Neutrophil (primary cell): ENCODE measurements around the gene C1orf141.

Source experiments
- H3K27ac ChIP-seq: fragments of 200-600 bp; sonication (generic); 2 replicates; pipeline ENCODE4 v1.5.1; 2016; ENCODE audit warnings: mild to moderate bottlenecking, moderate library complexity
- H3K27me3 ChIP-seq: fragments of 200-600 bp; sonication (generic); 2 replicates; pipeline ENCODE4 v1.6.0; 2016; ENCODE audit warnings: mild to moderate bottlenecking
- H3K36me3 ChIP-seq: fragments of 200-600 bp; sonication (generic); 2 replicates; pipeline ENCODE4 v1.5.1; 2017
- H3K4me1 ChIP-seq, 2 experiments: fragments of 200-600 bp in 1 of 2; sonication (generic) in 1 of 2; 1 replicate in 1 of 2; 2 replicates in 1 of 2; pipeline versions ENCODE4 v1.5.1 to v1.6.1; 2013 to 2016; ENCODE audit warnings: low read depth in 1 of 2, low read length in 1 of 2, mild to moderate bottlenecking in 1 of 2, moderate library complexity in 1 of 2; ENCODE audit not compliant: control insufficient read depth in 1 of 2, insufficient read depth in 1 of 2
- H3K4me3 ChIP-seq, 2 experiments: fragments of 200-600 bp in 1 of 2; sonication (generic) in 1 of 2; 1 replicate in 1 of 2; 2 replicates in 1 of 2; pipeline ENCODE4 v1.5.1; 2013 to 2016; ENCODE audit warnings: low read depth in 1 of 2, low read length in 1 of 2, mild to moderate bottlenecking in 1 of 2, moderate library complexity in 1 of 2
- H3K9me3 ChIP-seq: fragments of 200-600 bp; sonication (generic); 2 replicates; pipeline ENCODE4 v1.5.1; 2016
- TF ChIP-seq, protein P1 (sequence below): fragments of 200-600 bp; sonication (generic); IDR thresholded peaks from 2 replicates; pipeline ENCODE4 v1.5.1; 2016; ENCODE audit warnings: antibody characterized with exemption

C1orf141 gene

DNA sequence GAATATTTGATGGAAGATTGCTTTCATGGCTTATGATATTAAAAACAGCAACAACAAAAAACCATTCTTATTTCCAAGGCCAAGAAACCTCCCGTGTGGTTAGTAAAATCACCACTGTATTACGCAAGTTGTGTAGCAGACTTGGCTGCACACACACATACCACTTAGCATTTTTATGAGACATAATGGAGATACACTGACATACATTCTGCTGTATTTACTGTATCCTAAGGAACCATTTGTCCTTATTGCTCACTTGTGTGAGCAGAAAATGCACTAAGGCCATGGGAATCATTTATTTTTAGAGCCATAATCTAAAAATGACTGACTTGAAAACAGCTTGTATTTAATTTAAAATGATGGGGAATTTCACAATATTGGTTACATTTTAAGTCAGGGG lies 584 bp upstream of the C1orf141 start:
- Histone ChIP-seq H3K27me3 (peaks cover 11% of the 10 kb centered on the region), H3K36me3 (no peaks in the 10 kb centered on the region), H3K4me3 (no peak overlapping the region), H3K4me1 (peaks cover 4 to 5% of the 10 kb centered on the region in 2 experiments), H3K9me3 (no peaks in the 10 kb centered on the region), H3K27ac (no peak overlapping the region)
- TF ChIP-seq, protein P1, sequence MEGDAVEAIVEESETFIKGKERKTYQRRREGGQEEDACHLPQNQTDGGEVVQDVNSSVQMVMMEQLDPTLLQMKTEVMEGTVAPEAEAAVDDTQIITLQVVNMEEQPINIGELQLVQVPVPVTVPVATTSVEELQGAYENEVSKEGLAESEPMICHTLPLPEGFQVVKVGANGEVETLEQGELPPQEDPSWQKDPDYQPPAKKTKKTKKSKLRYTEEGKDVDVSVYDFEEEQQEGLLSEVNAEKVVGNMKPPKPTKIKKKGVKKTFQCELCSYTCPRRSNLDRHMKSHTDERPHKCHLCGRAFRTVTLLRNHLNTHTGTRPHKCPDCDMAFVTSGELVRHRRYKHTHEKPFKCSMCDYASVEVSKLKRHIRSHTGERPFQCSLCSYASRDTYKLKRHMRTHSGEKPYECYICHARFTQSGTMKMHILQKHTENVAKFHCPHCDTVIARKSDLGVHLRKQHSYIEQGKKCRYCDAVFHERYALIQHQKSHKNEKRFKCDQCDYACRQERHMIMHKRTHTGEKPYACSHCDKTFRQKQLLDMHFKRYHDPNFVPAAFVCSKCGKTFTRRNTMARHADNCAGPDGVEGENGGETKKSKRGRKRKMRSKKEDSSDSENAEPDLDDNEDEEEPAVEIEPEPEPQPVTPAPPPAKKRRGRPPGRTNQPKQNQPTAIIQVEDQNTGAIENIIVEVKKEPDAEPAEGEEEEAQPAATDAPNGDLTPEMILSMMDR: no peak

DNA sequence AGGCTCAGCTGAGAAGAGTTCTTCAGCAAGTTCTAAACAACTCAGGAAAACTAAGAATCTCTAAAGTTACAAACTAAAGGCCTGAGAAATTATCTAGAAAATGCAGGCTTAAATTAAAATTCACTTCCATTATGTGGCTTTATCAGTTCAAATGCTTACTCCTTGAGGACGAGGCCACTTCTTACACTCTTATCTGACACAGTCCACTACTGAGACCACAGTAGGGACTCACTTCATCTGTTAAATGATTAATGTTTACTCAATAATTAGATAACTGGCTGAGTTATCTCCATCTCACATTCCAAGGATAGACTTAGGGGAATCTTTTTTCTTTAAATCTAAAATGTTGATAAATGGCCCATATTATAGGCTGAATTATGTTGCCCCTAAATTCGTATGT lies 1.6 kb downstream of the C1orf141 start:
- no peak overlapping the region for H3K27ac ChIP-seq
- no peaks in the 10 kb centered on the region for H3K9me3 ChIP-seq
- H3K27me3 ChIP-seq: peaks cover 11% of the 10 kb centered on the region
- H3K4me1 ChIP-seq: peaks cover 4 to 5% of the 10 kb centered on the region in 2 experiments
- TF ChIP-seq, protein P1: no peak
- H3K4me3 ChIP-seq: no peak overlapping the region
- no peaks in the 10 kb centered on the region for H3K36me3 ChIP-seq

DNA sequence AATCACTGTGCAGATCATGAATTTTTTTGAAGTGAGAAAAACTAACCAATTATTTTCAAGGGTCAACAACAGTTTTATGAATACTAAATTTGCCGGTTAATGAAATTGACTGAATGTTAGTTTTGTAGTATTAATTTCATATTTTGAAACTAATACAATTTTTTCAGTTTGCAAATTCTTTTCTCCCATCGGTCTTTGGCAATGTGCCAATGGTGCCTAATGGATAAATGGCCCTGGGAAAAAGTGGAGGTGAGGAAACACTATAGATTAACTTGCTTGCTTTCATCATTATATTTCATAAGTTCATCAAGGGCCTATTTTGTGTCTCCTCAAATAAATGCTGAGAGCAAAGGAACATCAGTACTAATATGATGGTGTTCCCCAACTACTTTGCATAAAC lies 4.1 kb downstream of the C1orf141 start:
- no peak overlapping the region for H3K4me3 ChIP-seq
- no peaks in the 10 kb centered on the region for H3K9me3 ChIP-seq
- TF ChIP-seq, protein P1: no peak

DNA sequence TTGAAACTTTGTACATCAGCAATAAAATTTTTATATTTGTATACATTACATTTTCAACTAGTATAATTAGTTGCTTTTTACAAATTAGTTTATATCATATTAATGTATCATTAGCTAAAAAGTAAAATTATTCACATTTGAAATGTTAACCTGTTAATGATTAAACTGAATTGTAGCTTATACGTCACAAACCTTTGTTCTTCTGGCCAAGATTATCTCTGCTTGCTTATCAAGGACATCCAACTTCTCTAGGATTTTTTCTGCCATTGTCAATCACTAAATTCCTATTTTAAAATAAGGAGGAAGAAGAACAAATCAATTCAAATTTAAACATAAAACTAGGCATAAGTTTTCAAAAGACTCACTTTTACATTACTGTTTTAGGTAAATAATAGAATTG lies 7.8 kb downstream of the C1orf141 start:
- Histone ChIP-seq H3K9me3 (no peaks in the 10 kb centered on the region), H3K4me3 (no peak overlapping the region), H3K36me3 (no peaks in the 10 kb centered on the region), H3K27ac (no peak overlapping the region), H3K4me1 (no peaks in the 10 kb centered on the region), H3K27me3 (no peaks in the 10 kb centered on the region)
- TF ChIP-seq, protein P1: no peak

More for the DNA sequence above, 4.1 kb downstream of the C1orf141 start:
- Histone ChIP-seq H3K4me1 (peaks cover 4 to 5% of the 10 kb centered on the region in 2 experiments), H3K27me3 (peaks cover 11% of the 10 kb centered on the region), H3K36me3 (no peaks in the 10 kb centered on the region), H3K27ac (no peak overlapping the region)

DNA sequence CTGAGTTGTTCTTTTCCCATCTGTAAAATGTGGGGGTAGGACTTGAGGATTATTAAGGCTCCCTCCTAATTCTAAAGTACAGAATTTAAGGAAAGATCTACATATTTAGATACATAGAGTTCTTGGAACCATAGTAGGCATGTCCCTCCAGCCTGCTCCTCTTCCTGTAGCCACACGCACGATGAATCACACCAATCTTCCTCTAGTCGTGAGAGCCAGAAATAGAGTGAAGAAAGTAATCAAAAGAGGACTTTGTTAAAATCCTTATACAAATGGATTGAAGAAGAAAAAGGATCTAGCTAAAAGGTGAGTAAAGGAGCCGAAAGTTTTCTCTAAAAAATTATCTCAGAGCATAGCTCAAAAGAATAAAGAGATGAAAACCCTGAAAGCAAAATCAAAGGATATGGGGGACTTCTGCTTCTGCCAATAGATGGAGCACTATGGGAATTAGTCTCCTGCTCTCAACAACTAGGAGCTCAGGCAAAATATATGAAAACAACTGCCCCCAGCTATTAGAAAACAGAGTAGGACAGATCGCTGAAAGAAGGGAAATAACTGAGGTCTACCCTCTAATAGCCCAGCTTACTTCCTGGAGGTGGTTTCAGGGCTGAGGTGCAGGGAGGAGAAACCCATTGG lies 8.5 kb downstream of the C1orf141 start:
- H3K27ac ChIP-seq: no peak overlapping the region
- H3K27me3 ChIP-seq: no peaks in the 10 kb centered on the region
- H3K4me1 ChIP-seq: no peaks in the 10 kb centered on the region
- H3K36me3 ChIP-seq: no peaks in the 10 kb centered on the region
- H3K4me3 ChIP-seq: no peak overlapping the region
- no peaks in the 10 kb centered on the region for H3K9me3 ChIP-seq
- TF ChIP-seq, protein P1: no peak
